Ovary (tissue), 3 donors: ENCODE data around the gene NR2F1-AS1.

ENCODE experiments used
- EP300 ChIP-seq: sonication (generic); formaldehyde crosslinking; IDR thresholded peaks from one replicate; pipeline ENCODE4 v1.6.1; 2017; ENCODE audit warnings: antibody characterized with exemption
- POLR2A ChIP-seq: fragments of 450-650 bp; IDR thresholded peaks from one replicate; pipeline ENCODE4 v1.6.1; 2017; ENCODE audit warnings: antibody characterized with exemption, mild to moderate bottlenecking, moderate library complexity
- TF ChIP-seq, protein P1 (sequence below), 3 donors: fragments of 450-650 bp in 2 of 3; fragments of 200-600 bp in 1 of 3; IDR thresholded peaks; one replicate each; pipeline versions ENCODE4 v1.5.1 to v1.8.0; 2016 to 2022; ENCODE audit warnings: antibody characterized with exemption in 3 of 3, mild to moderate bottlenecking in 1 of 3
- donor health status: DM: no; HTN: no; CAD: no.

DNA sequence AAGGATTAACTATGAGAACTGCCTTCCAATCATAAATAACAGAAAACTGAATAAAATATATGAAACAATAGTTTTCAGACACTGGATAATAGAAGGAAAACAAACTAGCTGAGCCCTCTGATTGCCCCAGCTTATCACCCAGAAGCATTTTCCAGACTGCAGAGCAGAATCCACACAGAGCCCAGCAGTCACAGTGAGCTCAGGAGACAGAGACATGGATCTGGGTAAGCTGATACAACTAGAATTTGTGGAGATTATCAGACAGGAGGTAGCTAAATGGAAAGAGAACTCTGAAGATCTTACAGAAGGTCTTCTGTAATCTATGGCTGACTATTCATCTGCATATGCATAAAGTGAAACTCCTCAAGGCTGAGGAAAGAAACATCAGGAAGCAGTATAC is 128.8 kb downstream of the NR2F1-AS1 start:
- TF ChIP-seq EP300 (no peak), POLR2A (no peak)
- TF ChIP-seq, protein P1, sequence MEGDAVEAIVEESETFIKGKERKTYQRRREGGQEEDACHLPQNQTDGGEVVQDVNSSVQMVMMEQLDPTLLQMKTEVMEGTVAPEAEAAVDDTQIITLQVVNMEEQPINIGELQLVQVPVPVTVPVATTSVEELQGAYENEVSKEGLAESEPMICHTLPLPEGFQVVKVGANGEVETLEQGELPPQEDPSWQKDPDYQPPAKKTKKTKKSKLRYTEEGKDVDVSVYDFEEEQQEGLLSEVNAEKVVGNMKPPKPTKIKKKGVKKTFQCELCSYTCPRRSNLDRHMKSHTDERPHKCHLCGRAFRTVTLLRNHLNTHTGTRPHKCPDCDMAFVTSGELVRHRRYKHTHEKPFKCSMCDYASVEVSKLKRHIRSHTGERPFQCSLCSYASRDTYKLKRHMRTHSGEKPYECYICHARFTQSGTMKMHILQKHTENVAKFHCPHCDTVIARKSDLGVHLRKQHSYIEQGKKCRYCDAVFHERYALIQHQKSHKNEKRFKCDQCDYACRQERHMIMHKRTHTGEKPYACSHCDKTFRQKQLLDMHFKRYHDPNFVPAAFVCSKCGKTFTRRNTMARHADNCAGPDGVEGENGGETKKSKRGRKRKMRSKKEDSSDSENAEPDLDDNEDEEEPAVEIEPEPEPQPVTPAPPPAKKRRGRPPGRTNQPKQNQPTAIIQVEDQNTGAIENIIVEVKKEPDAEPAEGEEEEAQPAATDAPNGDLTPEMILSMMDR (IDR thresholded peaks at IDR 0.05) = no peak
